Measurements from ENCODE around the gene FAS.

Gene FAS

DNA sequence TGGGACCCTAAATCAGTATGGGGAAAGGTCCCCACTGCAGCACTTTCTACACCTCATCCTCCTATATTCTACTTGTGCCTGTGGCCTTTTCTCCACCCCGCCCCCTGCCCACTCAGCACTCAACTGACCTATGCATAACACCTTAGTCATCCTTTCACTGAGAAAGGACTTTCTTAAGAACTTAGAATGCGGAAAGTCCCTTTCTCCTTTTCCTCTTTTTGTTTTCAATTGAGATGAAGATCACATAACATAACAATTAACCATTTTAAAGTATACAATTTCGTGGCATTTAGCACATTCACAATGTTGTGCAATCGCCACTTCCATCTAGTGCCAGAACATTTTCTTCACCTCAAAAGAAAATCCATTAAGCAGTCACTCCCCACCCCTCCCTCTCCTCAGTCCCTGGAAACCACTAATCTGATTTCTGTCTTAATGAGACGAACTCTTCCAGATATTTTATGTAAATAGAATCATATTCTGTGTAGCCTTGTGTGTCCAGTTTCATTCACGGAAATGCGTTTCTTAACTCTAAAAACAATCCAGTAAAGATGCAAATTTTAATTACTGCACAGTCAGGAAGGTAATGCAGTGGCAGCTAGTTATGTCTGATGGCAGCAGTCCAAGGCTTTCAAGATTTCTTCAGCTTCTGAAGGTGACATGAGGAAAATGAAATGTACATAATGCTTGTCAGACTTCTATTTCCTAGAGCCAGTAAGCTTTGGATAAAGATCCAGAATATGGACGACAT is 41.7 kb downstream of the FAS start:
- DNase-seq (ENCODE audit: low read depth in 3 of 3, low spot score in 1 of 3): peak in 1 of 3 donors; percentile 37

DNA sequence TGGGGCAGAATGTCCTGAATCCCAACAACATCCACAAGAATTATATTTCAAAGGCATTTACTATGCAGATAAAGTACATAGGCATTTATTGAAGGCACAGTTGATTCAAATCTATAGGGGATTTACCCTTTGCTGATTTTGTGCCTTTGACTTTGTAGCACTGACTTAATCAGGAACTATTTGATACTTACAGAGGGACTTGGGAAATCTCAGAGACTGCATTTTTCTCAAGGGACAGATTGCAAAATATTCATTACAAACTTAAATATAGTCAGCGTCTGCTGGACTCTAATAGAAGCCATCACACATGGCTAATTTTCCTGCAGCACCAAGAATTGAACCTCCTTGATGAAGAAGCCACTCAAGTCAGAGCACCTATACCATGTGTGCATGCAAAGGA is 44.9 kb downstream of the FAS start:
- DNase-seq (ENCODE audit: low read depth in 3 of 3, low spot score in 1 of 3): no peak

DNA sequence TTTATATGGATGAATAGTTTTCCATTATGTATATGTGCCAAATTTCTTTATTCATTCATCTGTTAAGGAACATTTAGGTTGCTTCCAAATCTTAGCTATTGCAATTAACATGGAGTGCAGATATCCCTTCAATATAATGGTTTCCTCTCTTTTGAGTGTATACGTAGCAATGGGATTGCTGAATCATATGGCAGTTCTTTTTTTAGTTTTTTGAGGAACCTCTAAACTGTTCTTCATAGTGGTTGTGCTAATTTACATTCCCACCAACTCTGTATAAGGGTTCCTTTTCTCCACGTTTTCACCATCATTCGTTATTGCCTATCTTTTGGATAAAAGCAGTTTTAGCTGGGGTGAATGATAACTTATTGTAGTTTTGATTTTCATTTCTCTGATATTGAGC is 46.5 kb downstream of the FAS start:
- DNase-seq (ENCODE audit: low read depth in 3 of 3, low spot score in 1 of 3): no peak

DNA sequence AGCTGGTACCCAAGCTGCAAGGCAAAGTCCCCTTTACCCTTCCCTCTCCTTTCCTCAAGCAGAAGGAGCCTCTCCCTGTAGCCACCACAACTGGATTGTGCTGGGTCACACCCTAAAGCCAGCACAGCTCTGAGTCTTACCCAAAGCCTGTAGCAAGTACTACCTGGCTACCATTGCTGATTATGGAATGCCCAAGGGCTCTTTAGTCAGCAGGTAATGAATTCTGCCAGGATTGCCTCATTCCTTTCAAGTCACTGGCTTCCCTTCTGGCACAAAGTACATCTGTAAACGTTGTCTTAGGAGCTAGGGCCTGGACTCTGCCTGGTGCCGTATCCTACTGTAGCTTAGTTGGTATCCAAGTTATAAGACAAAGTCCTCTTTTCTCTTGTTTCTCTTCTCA is 52.0 kb downstream of the FAS start:
- DNase-seq (ENCODE audit: low read depth in 3 of 3, low spot score in 1 of 3): no peak

DNA sequence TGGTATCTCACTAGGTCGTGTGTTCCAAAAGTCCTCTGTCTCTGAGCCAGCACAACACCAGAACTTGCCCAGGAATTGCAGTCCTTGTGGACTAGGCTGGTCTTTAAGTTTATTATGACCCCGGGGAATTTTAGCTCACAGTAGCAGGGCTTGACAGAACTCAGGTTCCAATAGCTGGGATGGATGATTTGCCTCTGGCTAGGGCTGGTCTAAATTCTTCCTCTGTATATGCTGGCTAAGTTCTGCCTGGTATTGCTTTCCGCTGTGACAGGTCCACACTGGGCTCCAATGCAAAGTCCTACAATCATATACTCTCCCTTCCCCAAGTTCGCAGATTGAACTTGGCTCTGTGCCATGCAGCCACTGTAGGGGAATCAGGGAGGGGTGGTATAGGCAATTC is 52.5 kb downstream of the FAS start:
- no peak for DNase-seq (ENCODE audit: low read depth in 3 of 3, low spot score in 1 of 3)

DNA sequence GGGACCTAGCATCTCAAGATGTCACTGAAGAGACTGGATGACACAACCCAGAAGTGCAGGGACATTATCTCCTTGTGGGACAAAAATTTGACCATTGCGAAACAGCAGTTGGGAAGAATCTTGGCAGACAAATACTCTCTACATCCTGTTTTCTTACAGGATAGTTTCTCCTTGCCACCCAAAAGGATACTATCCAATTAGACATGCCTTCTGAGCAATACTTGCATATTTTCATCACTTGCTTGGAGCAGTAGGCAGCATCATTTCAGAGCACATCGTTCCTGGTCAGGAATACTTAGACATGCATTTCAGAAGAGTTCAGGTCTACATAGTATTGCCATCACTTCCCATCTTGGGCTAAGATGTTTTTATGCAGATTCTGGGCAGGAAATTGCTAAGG is 56.8 kb downstream of the FAS start:
- DNase-seq (ENCODE audit: low read depth in 3 of 3, low spot score in 1 of 3): no peak

DNA sequence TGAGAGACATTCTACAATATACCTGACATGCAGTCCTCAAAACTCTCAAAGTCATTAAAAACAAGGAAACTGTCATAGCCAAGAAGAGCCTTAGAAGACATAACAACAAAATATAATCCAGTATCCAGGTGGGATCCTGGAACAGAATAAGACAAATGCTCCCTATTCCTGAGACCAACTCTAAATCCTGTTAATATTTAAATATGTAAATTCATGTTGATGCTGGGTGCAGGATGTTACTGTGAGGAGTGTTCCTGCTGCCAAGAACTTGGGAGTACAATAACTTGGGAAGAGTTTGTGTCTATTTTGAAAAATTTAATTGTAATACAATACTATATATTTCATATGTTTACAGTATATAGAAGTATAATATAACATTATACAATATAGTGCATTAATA is 61.0 kb downstream of the FAS start:
- no peak for DNase-seq (ENCODE audit: low read depth in 3 of 3, low spot score in 1 of 3)

DNA sequence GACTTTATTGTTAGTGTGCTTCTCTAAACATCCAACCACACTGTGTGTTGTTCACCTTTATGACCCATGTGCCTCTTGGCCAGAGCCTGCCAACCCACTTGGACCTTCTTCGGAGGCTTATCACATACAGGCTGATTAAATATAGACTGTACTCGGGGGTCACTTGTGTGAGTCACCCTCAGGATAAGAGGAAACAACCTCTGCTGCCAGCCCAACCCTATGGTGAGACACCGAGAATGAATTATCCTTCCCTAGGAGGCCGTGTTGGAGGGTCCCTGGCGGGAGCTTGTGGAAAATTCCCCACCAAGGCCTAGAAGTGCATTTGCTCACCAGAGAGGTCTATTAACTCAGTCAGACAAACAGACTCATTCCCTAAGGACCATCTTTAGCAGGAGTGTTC is 63.0 kb downstream of the FAS start:
- no peak for DNase-seq (ENCODE audit: low read depth in 3 of 3, low spot score in 1 of 3)

DNA sequence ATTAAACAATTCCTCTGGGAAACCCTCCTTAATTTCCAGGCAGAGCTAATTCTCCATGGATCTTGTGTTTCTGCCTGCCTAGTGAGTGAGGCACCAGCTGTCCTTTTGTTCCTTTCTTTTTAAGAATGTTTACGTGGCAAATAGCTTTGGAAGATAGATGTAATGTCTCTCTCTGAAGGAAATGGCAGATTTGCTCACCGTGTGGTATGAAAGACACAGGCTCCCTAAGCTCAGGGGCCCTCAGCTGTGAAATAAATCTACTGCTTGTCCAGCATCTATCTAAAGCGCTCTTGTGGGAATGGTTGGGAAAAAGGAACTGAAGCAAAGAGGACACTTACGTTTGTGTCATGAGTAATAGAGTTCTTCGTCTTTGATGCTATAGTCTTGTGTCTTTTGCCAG is 64.6 kb downstream of the FAS start:
- no peak for DNase-seq (ENCODE audit: low read depth in 3 of 3, low spot score in 1 of 3)

DNA sequence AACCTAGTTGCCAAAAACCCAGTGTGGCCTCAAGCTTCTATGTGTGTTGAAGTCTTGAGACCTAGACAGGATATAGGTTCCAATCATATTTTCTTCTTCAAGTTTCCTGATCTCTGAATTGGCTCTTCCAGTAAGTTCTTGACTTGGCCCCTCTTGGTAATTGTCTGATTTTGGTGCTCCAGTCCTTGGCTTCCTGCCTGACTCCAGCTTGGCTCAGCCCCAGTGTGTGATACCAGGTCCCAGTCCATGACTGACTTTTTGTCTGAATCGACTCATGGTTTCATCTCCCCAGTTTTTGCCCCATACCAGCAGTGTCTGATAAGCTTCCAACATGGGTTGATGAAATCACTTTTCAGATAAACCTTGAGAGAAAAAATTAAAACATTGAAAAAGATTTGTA is 72.3 kb downstream of the FAS start:
- no peak for DNase-seq (ENCODE audit: low read depth in 3 of 3, low spot score in 1 of 3)

DNA sequence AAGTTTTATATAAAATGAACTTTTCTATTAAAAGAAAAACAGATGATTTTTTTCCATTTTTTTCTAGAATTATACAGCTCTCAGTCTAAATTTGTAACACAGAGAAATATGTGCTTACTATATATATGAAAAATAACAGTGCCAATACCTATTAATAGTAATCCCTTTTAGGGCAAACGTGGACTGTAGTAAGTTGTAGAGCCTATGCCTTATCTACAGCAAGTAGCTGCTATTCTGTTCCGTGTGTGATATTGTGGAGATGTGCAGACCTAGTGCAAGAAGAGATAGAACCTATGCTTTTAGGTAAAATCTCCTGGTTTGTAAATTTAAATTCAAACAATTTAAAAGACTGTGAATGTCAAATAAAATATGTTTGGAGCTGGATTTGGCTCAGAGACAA is 72.9 kb downstream of the FAS start:
- DNase-seq (ENCODE audit: low read depth in 3 of 3, low spot score in 1 of 3): no peak

DNA sequence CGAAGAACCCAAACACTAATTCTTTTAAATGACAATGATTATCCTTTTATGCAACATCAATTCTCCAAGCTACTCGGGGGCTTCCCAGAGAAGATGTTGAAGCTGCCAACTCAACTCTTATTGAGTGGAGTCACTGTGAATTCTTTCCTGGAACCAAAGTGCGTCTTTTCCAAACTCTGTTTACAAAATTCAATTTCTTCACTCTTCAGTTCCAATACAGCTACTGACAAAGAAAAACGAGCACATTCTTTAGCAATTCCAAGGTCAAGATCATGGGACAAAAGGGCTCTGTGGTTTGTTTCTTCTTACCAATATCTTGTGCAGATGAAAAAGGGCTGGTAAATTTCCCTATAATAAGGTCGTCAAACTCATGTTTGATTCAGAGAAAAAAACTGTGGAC is 74.2 kb downstream of the FAS start:
- no peak for DNase-seq (ENCODE audit: low read depth in 3 of 3, low spot score in 1 of 3)
